Peyer's patch (tissue), 4 donors: ENCODE data around the gene CTSG. TPM values are rescaled to one million over a fixed set of nuclear protein-coding genes. Genes with fewer than 3 reads are reported as not detected.
"Not testable (repeated sequence)": the region's sequence is repeated elsewhere in the genome, so short reads cannot be mapped to it uniquely, and the experiment has no call there.

Experiments used
- DNase-seq, 3 donors: peaks; one replicate each; pipeline ENCODE4 v3.0.0-alpha.2; 2017 to 2019
- H3K27ac ChIP-seq, 4 donors: fragments of 200-600 bp; sonication (generic); one replicate each; pipeline ENCODE4 v1.5.1; 2016 to 2019
- H3K27me3 ChIP-seq, 2 donors: fragments of 200-600 bp; sonication (generic); one replicate each; pipeline ENCODE4 v1.5.1; 2019
- H3K36me3 ChIP-seq, 3 donors: fragments of 200-600 bp; sonication (generic); one replicate each; pipeline ENCODE4 v1.5.1; 2016 to 2019
- H3K4me1 ChIP-seq, 4 donors: fragments of 200-600 bp; sonication (generic); one replicate each; pipeline ENCODE4 v1.5.1; 2016 to 2019
- H3K4me3 ChIP-seq, 4 donors: fragments of 200-600 bp; sonication (generic); 1 replicate in 3 of 4; 2 replicates in 1 of 4; pipeline ENCODE4 v1.5.1; 2016 to 2019; ENCODE audit warnings: mild to moderate bottlenecking in 1 of 4
- H3K9me3 ChIP-seq, 4 donors: fragments of 200-600 bp; sonication (generic); one replicate each; pipeline ENCODE4 v1.5.1; 2016 to 2019; ENCODE audit warnings: mild to moderate bottlenecking in 1 of 4
- POLR2A ChIP-seq, 2 donors: fragments of 450-650 bp; IDR thresholded peaks; one replicate each; pipeline ENCODE4 v1.5.1; 2017; ENCODE audit warnings: antibody characterized with exemption in 2 of 2, mild to moderate bottlenecking in 2 of 2, moderate library complexity in 2 of 2
- total RNA-seq, 4 donors: library from RNA; depleted of rRNA; stranded (reverse); fragments of >200 nt; gene quantifications; one replicate each; pipeline ENCODE4 v1.1.0, GENCODE V29; 2016
- TF ChIP-seq, protein P1 (sequence below), 6 experiments: fragments of 450-650 bp in 4 of 6; fragments of 200-600 bp in 2 of 6; sonication (generic) in 1 of 6; IDR thresholded peaks; one replicate each; pipeline ENCODE4 v1.5.1; 2017 to 2019; ENCODE audit warnings: antibody characterized with exemption in 6 of 6, mild to moderate bottlenecking in 3 of 6, moderate library complexity in 1 of 6

Gene CTSG
- total RNA-seq, 4 donors from 2014 or later, result 2.0 TPM; not detected in 3

DNA sequence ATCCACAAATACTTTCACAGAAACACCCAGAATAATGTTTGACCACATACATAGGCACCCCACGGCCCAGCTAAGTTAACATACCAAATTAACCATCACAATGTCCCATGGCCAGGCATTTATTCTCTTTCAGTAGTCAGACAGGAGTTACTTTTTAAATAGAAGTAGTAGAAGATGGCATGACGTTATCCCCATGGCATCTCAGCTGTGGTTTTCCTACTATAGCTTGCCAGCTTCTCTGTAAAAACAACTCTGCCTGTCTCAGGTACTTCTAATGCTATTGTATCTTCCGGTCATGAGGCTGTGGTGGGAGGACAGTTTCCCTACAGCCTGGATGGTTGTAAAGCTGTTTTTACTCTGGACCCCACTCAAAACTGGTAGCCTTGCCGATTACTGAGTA, 19.3 kb downstream of the CTSG start:
- Histone ChIP-seq H3K4me1 (no peaks in the 10 kb centered on the region), H3K27me3 (no peaks in the 10 kb centered on the region), H3K36me3 (no peaks in the 10 kb centered on the region), H3K27ac (no peak overlapping the region), H3K9me3 (no peaks in the 10 kb centered on the region), H3K4me3 (no peak overlapping the region)
- TF ChIP-seq, protein P1, sequence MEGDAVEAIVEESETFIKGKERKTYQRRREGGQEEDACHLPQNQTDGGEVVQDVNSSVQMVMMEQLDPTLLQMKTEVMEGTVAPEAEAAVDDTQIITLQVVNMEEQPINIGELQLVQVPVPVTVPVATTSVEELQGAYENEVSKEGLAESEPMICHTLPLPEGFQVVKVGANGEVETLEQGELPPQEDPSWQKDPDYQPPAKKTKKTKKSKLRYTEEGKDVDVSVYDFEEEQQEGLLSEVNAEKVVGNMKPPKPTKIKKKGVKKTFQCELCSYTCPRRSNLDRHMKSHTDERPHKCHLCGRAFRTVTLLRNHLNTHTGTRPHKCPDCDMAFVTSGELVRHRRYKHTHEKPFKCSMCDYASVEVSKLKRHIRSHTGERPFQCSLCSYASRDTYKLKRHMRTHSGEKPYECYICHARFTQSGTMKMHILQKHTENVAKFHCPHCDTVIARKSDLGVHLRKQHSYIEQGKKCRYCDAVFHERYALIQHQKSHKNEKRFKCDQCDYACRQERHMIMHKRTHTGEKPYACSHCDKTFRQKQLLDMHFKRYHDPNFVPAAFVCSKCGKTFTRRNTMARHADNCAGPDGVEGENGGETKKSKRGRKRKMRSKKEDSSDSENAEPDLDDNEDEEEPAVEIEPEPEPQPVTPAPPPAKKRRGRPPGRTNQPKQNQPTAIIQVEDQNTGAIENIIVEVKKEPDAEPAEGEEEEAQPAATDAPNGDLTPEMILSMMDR (IDR thresholded peaks at IDR 0.05), result no peak
- no peak for TF ChIP-seq POLR2A (IDR thresholded peaks at IDR 0.05)
- DNase-seq, result no peak

DNA sequence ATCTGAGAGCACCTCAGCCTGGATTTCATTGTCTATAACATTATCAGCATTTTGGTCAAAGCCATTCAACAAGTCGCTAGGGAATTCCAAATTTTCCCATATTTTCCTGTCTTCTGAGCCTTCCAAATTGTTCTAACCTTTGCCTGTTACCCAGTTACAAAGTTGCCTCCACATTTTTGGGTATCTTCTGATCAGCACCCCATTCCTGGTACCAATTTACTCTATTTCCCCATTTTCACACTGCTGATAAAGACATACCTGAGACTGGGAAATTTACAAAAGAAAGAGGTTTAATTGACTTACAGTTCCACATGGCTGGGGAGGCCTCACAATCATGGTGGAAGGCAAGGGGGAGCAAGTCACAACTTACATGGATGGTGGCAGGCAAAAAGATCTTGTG, 27.0 kb downstream of the CTSG start:
- not testable (repeated sequence) for H3K4me1 ChIP-seq, H3K9me3 ChIP-seq, H3K4me3 ChIP-seq, DNase-seq, H3K36me3 ChIP-seq, H3K27me3 ChIP-seq, H3K27ac ChIP-seq

DNA sequence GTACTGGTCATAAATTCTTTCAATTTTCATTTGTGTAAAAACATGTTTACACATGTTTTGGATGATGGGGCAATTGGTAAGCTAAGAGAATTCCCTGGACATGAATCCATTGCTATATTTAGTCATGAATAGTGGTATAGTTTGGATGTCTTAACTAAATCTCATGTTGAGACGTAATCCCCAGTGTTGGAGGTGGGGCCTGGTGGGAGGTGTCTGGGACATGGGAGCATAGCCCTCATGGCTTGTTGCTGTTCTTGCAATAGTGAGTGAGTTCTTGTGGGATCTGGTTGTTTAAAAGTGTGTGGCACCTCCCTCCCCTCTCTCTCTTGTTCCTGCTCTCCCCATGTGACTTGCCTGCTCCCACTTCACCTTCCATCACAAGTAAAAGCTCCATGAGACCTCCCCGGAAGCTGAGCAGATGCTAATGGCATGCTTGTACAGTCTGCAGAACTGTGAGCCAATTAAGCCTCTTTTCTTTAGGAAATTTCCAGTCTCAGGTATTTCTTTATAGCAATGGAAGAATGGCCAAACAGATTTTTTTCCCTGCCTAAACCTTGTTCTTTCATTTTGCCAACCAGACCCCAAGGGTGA, 33.6 kb downstream of the CTSG start:
- no peaks in the 10 kb centered on the region for H3K9me3 ChIP-seq
- no peak overlapping the region for H3K4me3 ChIP-seq
- H3K27me3 ChIP-seq, result no peaks in the 10 kb centered on the region
- no peak overlapping the region for H3K27ac ChIP-seq
- no peaks in the 10 kb centered on the region for H3K36me3 ChIP-seq
- no peak for TF ChIP-seq POLR2A (IDR thresholded peaks at IDR 0.05)
- TF ChIP-seq, protein P1 (IDR thresholded peaks at IDR 0.05), result no peak
- DNase-seq, result no peak
- no peaks in the 10 kb centered on the region for H3K4me1 ChIP-seq

DNA sequence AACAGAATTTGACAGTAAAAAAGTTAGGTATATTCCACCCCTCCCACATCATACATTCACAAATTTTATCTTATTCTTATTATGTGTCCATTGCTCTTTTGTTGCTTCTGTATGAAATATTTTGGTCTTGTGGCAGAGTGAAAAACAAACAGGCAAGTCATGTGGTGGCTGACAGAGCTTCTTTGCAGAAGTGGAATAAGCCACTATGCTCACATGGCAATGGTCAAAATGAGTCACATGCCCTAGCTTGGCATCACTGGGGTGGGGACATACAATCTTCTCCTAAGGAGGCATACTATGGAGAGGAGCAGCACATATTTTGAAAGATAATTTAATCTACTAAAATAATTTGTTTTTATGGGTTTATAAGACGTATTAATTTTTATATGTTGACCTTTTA, 40.3 kb downstream of the CTSG start:
- TF ChIP-seq, protein P1 (IDR thresholded peaks at IDR 0.05), result no peak
- TF ChIP-seq POLR2A (IDR thresholded peaks at IDR 0.05), result no peak
- Histone ChIP-seq H3K9me3 (no peaks in the 10 kb centered on the region), H3K27me3 (no peaks in the 10 kb centered on the region), H3K4me1 (no peaks in the 10 kb centered on the region), H3K36me3 (no peaks in the 10 kb centered on the region), H3K27ac (no peak overlapping the region), H3K4me3 (no peak overlapping the region)
- DNase-seq, result no peak

DNA sequence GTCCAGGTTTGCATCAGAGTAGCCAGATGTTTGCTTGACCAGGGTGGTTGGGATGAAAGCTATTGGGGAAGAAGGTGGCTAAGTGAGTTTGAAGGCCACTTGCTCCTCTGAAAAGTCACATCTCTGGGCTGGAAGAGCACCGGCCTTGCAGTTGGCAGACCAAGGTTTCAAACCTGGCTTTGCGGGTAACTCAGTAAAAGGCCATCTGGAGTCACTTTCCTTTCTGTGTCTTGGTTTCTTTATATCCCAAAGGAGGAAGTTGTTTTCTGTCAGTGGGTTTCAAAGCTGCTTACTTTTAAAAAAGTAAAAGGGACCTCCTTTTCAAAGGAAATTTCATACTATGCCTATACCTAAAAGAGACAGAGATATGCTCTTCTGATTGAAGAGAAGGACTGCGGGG, 41.8 kb downstream of the CTSG start:
- no peaks in the 10 kb centered on the region for H3K27me3 ChIP-seq
- no peaks in the 10 kb centered on the region for H3K4me1 ChIP-seq
- H3K4me3 ChIP-seq, result no peak overlapping the region
- H3K27ac ChIP-seq, result no peak overlapping the region
- H3K36me3 ChIP-seq, result no peaks in the 10 kb centered on the region
- TF ChIP-seq, protein P1 (IDR thresholded peaks at IDR 0.05), result no peak
- no peak for TF ChIP-seq POLR2A (IDR thresholded peaks at IDR 0.05)
- DNase-seq, result no peak
- H3K9me3 ChIP-seq, result no peaks in the 10 kb centered on the region

DNA sequence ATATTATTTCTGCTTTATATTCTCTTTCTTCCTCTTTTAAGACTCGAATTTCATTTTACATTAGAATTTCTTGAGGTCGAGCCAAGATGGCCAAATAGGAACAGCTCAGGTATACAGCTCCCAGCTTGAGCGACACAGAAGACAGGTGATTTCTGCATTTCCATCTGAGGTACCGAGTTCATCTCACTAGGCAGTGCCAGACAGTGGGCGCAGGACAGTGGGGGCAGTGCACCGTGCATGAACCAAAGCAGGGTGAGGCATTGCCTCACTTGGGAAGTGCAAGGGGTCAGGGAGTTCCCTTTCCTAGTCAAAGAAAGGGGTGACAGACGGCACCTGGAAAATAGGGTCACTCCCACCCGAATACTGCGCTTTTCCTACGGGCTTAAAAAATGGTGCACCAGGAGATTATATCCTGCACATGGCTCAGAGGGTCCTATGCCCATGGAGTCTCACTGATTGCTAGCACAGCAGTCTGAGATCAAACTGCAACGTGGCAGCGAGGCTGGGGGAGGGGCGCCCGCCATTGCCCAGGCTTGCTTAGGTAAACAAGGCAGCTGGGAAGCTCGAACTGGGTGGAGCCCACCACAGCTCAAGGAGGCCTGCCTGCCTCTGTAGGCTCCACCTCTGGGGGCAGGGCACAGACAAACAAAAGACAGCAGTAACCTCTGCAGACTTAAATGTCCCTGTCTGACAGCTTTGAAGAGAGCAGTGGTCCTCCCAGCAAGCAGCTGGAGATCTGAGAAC, 50.0 kb downstream of the CTSG start:
- H3K4me3 ChIP-seq, H3K4me1 ChIP-seq, H3K27ac ChIP-seq, H3K9me3 ChIP-seq, H3K27me3 ChIP-seq, H3K36me3 ChIP-seq, DNase-seq: not testable (repeated sequence)

Other genes starting within 250 kb of the CTSG start
- gene ADCY4, start 241.2 kb downstream of the CTSG start, total RNA-seq, result 10 to 100 TPM; 12.1 to 53.6 (median 26.9) TPM
- 10 to 100 TPM; 45.2 to 72.0 (median 64.0) TPM for gene RIPK3, start 236.3 kb downstream of the CTSG start, total RNA-seq
- gene NFATC4, start 208.1 kb downstream of the CTSG start, total RNA-seq, result 10 to 100 TPM in 3 of 4 donors, 1 to 10 TPM in 1; 6.5 to 52.0 (median 21.5) TPM
- gene NYNRIN, start 177.2 kb downstream of the CTSG start, total RNA-seq, result 10 to 100 TPM in 2 of 4 donors, 1 to 10 TPM in 2; 3.2 to 15.5 (median 10.3) TPM
- 1 to 10 TPM in 1 of 4 donors, under 1 TPM in 1, not detected in 2; 0.94 to 4.3 TPM for gene CBLN3, start 146.6 kb downstream of the CTSG start, total RNA-seq
- gene KHNYN, start 146.3 kb downstream of the CTSG start, total RNA-seq, result 100 to 1,000 TPM in 2 of 4 donors, 10 to 100 TPM in 2; 80.9 to 129 (median 113) TPM
- gene SDR39U1, start 133.5 kb downstream of the CTSG start, total RNA-seq, result 10 to 100 TPM; 25.7 to 98.2 (median 48.9) TPM
- gene CMA1, start 68.0 kb downstream of the CTSG start, total RNA-seq, result not detected
- gene GZMH, start 33.4 kb upstream of the CTSG start, total RNA-seq, result 1 to 10 TPM in 1 of 4 donors, not detected in 3; 1.2 TPM
- 1 to 10 TPM in 2 of 4 donors, not detected in 2; 1.1 to 1.9 TPM for gene GZMB, start 57.9 kb upstream of the CTSG start, total RNA-seq